Subcutaneous adipose tissue (tissue), 4 donors: Measurements from ENCODE around the gene TMEFF1. TPM values are rescaled to one million over a fixed set of nuclear protein-coding genes. Genes with fewer than 3 reads are reported as not detected.

Experiments used
- total RNA-seq, 4 donors: library from RNA; depleted of rRNA; stranded (reverse); fragments of >200 nt; gene quantifications; one replicate each; pipeline ENCODE4 v1.1.0, GENCODE V29; 2016
- TF ChIP-seq, protein P1 (sequence below): fragments of 450-650 bp; IDR thresholded peaks from one replicate; pipeline ENCODE4 v1.5.1; 2016; ENCODE audit warnings: low read depth, mild to moderate bottlenecking, control low read depth, antibody characterized with exemption, moderate library complexity

The TMEFF1 gene
- total RNA-seq, 4 donors from 2014 or later = 0.22 to 2.9 TPM; not detected in 2

DNA sequence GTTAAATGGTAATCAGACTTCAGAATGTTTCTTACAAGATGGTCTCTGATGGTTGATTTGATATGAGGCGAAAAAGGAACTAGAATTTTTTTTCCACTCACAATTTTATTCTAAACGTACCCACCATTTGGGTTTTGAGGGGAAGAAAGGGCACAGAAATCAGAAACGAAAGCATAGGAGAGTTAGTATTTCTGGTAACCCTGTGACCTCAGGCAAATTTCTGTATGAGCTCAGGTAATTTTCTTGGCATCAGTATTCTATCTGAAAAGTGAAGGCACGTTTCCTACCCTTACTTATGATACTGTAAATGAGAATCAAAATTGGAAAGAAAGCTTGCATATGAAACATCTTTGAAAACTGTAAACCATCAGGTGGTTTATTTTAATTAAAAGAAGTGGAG is 26.5 kb downstream of the TMEFF1 start:
- TF ChIP-seq, protein P1, sequence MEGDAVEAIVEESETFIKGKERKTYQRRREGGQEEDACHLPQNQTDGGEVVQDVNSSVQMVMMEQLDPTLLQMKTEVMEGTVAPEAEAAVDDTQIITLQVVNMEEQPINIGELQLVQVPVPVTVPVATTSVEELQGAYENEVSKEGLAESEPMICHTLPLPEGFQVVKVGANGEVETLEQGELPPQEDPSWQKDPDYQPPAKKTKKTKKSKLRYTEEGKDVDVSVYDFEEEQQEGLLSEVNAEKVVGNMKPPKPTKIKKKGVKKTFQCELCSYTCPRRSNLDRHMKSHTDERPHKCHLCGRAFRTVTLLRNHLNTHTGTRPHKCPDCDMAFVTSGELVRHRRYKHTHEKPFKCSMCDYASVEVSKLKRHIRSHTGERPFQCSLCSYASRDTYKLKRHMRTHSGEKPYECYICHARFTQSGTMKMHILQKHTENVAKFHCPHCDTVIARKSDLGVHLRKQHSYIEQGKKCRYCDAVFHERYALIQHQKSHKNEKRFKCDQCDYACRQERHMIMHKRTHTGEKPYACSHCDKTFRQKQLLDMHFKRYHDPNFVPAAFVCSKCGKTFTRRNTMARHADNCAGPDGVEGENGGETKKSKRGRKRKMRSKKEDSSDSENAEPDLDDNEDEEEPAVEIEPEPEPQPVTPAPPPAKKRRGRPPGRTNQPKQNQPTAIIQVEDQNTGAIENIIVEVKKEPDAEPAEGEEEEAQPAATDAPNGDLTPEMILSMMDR = no peak

DNA sequence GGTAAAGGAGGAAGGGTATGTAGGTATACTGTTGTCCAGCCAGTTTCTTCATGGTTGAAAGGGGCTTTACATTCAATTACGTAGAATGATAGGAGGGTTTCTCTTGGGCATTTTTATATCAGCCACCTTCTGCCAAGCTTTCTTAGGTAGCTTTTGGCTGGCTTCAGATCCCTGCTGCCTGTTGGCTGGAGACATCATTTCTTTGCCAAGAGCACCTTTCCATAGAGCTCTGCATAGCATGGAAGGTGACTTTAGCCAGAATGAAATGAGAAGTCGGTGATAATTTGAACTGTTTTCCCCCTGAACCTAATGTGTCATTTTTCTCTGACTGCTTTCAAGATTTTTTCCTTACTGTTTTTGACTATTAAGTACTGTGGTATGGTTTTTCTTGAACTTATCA is 26.9 kb downstream of the TMEFF1 start:
- TF ChIP-seq, protein P1 = no peak

DNA sequence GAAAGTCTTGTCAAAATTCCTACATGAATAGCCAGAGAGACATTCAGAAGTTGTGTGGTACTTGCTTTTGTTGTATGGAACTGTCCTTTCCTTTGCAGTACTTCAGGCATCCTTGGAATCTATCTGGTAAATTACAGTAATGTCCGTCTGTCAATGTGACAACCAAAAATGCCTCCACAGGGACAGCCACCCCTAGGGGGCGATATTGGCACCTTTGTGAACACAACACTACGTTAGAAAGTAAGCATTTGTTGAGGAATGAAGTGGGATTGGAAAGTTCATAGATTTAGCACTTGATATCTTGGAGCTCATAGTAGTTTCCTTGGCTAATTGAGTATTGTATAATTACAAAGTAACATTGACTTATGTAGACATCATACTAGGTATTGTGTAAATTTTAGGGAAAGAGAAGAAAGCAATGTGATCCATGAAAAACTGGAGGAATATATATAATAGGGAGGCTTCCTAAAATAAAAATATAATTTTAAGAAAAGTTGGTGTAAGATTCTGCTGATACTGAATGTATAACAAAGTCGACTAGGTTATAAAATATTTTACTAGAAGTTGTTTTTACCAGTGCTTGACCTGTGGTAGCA is 32.7 kb downstream of the TMEFF1 start:
- TF ChIP-seq, protein P1 = no peak

DNA sequence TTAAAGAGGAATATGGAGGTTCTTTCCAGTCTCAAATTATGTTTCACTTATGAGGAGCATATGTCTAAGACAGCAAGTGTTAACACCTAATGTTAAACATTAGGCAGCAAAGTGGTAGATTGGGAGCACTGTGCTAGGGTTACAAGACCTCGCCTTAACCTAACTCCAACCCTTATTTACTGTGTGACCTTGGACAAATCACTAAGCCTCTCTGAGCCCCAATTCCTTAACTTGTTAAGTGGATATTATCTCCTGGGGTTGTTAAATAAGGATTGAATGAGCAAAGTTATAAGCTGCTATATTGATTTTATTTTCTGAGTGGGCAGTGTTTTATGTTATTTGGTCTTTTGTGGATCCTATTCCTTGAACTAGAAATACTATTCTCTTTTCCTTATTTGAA is 38.3 kb downstream of the TMEFF1 start:
- TF ChIP-seq, protein P1 = no peak

DNA sequence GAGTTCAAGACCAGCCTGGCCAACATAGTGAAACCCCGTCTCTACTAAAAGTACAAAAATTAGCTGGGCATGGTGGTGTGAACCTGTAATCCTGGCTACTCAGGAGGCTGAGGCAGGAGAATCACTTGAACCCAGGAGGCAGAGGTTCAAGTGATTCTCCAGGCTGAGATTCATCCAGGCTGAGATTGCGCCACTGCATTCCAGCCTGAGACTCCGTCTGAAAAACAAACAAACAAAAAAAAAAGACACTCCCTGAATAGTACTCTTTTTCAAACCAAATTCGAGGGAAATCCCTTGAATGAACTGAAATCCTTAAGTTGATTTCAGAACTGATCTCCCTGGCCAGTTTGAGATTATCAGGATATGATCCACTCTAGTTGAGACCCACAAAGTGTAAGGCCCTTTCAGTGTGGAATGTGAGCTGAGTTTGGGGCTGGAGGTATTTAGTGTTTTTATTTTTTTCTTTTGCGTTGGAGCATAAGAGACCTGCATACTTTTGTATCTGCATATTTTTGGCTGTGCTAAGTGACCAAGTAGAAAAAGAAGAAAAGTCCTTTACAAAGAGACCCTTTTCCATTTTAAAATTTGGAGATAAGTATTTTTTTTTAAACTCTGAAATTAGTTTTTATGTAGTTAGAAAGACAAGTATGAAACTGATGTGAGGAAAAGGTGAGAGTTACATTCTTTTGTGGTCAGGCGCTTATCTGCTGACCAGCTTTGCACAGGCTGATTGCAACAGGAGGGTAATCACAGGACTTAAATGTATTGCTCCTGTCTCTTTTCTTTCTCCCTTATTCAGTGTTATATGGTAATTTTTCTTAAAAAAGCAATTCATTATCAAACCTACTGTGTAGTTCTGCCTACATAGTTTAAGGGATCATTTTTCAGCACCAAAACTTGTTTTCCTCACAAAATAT is 42.9 kb downstream of the TMEFF1 start:
- TF ChIP-seq, protein P1 = no peak

DNA sequence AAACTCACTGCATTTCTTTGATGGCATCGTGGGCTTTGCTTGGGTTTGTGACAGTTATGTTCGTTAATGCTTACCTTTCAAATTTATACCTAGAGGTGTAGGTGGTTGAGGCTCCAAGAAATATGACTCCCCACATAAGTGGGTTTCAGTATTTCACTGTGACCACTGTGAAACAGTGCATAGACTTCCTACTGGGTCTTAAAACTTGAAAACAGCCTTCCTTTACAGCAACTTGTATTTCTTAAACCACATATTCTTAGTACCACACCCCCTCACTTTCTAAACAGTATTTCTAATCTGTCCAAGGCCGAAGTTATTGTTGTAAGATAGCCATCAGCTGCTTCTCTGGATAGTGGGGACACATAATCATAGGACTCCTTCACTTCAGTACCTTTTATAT is 48.3 kb downstream of the TMEFF1 start:
- TF ChIP-seq, protein P1 = no peak

DNA sequence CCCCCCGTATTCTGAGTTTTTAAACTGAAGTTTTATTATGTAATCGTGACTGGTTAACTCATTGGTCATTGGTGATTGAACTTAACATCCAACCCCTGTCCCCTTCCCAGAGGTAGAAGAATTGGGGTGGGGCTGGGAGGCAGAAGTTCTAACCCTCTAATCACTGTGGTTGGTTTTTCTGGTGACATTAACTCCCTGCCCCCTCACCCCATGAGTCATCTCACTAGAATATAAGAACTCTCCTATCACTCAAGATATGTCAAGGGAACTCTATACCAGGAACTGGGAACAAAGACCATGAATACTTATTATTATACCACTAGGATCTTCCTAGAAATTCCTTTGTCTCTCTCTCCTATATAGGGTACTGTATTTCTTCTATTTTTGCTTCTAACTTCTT is 52.6 kb downstream of the TMEFF1 start:
- TF ChIP-seq, protein P1 = no peak
